Chondrocyte (in vitro differentiated cells): ENCODE data around the gene PTDSS2. TPM values are rescaled to one million over a fixed set of nuclear protein-coding genes. Genes with fewer than 3 reads are reported as not detected.

Source experiments
- DNase-seq: peaks from one replicate; pipeline ENCODE4 v3.0.0; 2021; ENCODE audit warnings: mixed read lengths, low spot score
- H3K27ac Mint-ChIP-seq: one replicate; pipeline ENCODE4 v1.8.0; 2021; ENCODE audit warnings: mild to moderate bottlenecking, moderate library complexity, mixed read lengths; ENCODE audit not compliant: unreplicated experiment
- H3K27me3 Mint-ChIP-seq: 2 replicates; pipeline ENCODE4 v1.8.0; 2021; ENCODE audit warnings: low read depth, mixed read lengths
- H3K36me3 Mint-ChIP-seq: 2 replicates; pipeline ENCODE4 v1.8.0; 2021; ENCODE audit warnings: low read depth, mixed read lengths
- H3K4me1 Mint-ChIP-seq: 2 replicates; pipeline ENCODE4 v1.8.0; 2021; ENCODE audit warnings: low read depth, mild to moderate bottlenecking, mixed read lengths
- H3K4me3 Mint-ChIP-seq: one replicate; pipeline ENCODE4 v1.8.0; 2021; ENCODE audit warnings: mild to moderate bottlenecking, moderate library complexity, mixed read lengths; ENCODE audit not compliant: unreplicated experiment
- H3K9me3 Mint-ChIP-seq: 2 replicates; pipeline ENCODE4 v1.8.0; 2021; ENCODE audit warnings: low read depth, mixed read lengths
- total RNA-seq: library from RNA; stranded (reverse); gene quantifications from 3 replicates; pipeline ENCODE4 v1.2.1, GENCODE V29; 2021
- TF ChIP-seq, protein P1 (sequence below): fragments of 200-600 bp; sonication (generic); IDR thresholded peaks from 2 replicates; pipeline ENCODE4 v1.5.0; 2021; ENCODE audit warnings: antibody characterized with exemption, mild to moderate bottlenecking, moderate library complexity

Gene PTDSS2
- total RNA-seq, 1 donor from 2014 or later: 30.0 TPM

DNA sequence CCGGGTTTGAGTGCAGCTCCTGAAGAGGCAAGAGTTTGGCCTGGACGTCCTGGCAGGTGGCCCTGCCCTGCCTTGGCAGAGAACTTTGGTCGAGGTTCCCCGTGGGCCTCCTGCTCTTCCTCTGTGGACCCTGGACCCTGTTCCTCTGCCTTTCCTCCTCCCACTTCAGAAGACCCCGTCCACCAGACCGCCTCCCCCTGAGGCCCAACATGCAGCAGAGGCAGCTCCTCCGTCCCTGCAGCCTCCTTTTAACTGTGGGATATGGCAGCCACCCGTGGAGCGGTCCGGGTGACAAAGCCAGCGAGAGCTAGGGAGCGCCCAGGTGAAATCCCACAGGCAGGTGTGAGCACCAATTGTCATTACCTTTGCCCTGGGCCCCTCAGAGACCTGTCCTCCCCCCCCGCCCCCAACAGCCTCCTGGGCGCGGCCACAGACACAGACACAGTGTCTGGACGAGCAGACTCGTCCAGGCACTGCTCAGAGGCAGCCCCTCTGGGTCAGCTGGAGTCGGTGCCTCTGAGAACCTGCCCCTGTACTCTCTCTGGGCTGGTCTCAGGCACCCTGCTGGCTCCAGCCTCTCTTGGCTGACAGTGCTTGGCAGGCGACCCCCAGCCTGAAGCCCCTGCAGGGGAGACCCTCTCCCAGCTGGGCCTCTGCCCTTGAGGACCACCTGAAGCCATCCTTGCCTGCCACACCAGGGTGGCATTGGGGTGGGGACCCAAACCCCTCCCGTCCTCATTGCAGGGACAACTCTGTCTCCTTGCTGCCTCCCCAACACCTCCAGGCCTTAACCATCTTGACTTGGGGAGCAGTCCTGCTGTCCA is 4.1 kb upstream of the PTDSS2 start:
- Mint-ChIP-seq H3K27ac (no peak overlapping the region), H3K4me1 (peaks cover 22% of the 10 kb centered on the region), H3K4me3 (no peak overlapping the region), H3K27me3 (no peaks in the 10 kb centered on the region), H3K36me3 (no peaks in the 10 kb centered on the region), H3K9me3 (no peaks in the 10 kb centered on the region)
- TF ChIP-seq, protein P1, sequence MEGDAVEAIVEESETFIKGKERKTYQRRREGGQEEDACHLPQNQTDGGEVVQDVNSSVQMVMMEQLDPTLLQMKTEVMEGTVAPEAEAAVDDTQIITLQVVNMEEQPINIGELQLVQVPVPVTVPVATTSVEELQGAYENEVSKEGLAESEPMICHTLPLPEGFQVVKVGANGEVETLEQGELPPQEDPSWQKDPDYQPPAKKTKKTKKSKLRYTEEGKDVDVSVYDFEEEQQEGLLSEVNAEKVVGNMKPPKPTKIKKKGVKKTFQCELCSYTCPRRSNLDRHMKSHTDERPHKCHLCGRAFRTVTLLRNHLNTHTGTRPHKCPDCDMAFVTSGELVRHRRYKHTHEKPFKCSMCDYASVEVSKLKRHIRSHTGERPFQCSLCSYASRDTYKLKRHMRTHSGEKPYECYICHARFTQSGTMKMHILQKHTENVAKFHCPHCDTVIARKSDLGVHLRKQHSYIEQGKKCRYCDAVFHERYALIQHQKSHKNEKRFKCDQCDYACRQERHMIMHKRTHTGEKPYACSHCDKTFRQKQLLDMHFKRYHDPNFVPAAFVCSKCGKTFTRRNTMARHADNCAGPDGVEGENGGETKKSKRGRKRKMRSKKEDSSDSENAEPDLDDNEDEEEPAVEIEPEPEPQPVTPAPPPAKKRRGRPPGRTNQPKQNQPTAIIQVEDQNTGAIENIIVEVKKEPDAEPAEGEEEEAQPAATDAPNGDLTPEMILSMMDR: no peak
- DNase-seq: peak; percentile 72

- no peaks in the 10 kb centered on the region for H3K27me3 Mint-ChIP-seq
- peak; percentile 78 for DNase-seq
- H3K36me3 Mint-ChIP-seq: no peaks in the 10 kb centered on the region
- H3K27ac Mint-ChIP-seq: no peak overlapping the region
- peaks cover 31% of the 10 kb centered on the region for H3K4me1 Mint-ChIP-seq
- no peak overlapping the region for H3K4me3 Mint-ChIP-seq
- TF ChIP-seq, protein P1: no peak
- no peaks in the 10 kb centered on the region for H3K9me3 Mint-ChIP-seq
These were observed 3.2 kb upstream of the PTDSS2 start for GRCh38 chr11:446891-447290.

DNA sequence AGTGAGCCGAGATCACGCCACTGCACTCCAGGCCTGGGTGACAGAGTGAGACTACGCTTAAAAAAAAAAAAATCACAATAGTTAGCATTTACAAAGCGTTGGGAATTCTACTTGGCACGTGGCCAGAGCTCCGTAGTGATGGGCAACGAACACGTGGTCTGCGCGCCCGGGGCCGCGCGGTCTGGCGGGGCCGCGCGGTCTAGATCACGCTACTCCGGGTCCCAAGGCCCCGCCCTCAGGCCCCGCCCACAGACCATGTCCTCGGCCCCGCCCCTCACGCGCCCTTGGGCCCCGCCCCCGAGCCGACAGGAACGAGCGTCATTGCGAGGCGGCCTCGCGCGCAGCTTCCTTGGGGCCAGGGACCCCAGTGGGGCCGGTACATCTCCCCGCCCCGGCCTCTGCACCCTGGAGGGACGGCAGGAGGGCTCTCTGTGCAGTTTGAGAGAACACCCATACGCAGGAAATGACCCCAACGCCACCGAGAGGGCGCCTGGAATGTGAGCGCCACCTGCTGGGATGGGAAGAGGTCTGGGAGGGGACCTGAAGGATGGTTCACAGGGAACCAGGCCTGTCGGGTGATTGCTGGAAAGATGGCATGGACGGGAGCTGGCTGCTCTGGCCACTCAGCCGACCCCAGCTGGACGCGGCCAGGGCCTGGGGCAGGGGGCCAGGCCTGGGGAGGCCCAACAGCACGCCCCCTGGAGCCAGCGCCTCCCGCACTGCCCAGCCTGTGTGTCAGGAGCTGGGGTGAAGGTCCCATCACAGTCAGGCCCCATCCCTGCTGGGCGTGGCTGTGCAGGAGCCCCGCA is 2.0 kb upstream of the PTDSS2 start:
- Mint-ChIP-seq H3K27me3 (no peaks in the 10 kb centered on the region), H3K27ac (peak overlapping the region; percentile 95), H3K9me3 (no peaks in the 10 kb centered on the region), H3K4me3 (peak overlapping the region; percentile 85), H3K4me1 (peaks cover 35% of the 10 kb centered on the region), H3K36me3 (peaks cover 1% of the 10 kb centered on the region)
- peak; percentile 97 for DNase-seq
- TF ChIP-seq, protein P1: peak; percentile 97

DNA sequence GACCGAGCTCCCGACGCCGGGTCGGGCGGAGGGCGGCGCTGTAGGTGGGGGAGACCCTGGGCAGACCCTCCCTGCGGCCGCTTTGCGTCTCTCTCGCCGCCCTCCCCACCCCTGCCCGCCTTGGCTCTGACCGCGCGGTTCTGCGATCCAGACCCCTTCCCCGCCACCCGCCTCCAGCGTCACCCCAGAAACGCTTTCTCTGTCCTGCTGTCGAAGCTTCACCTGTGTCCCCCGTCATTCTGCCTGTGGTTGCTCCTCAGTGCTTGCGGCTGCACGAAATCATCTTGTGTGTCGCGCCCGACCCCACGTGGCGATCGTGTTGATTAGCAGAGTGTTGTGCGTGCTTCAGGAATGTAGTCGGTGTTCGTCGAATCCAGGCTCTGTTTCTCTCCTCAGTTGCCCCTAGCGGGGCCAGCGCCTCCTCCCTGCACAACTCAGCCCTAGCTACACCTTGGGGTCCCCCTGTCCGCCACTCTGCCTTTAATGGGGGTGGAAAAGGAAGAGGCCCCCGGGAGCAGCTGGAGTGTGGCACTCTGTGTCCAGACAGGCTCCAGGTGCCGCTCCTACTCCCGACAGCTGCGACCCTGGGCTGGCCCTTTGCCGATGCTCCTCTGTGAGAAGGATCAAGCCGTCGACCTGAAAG is 851 bp downstream of the PTDSS2 start:
- Mint-ChIP-seq H3K4me1 (peaks cover 38% of the 10 kb centered on the region), H3K9me3 (no peaks in the 10 kb centered on the region), H3K36me3 (peaks cover 3% of the 10 kb centered on the region), H3K27ac (peak overlapping the region; percentile 94), H3K4me3 (peak overlapping the region; percentile 94), H3K27me3 (no peaks in the 10 kb centered on the region)
- TF ChIP-seq, protein P1: peak; percentile 67
- no peak for DNase-seq

DNA sequence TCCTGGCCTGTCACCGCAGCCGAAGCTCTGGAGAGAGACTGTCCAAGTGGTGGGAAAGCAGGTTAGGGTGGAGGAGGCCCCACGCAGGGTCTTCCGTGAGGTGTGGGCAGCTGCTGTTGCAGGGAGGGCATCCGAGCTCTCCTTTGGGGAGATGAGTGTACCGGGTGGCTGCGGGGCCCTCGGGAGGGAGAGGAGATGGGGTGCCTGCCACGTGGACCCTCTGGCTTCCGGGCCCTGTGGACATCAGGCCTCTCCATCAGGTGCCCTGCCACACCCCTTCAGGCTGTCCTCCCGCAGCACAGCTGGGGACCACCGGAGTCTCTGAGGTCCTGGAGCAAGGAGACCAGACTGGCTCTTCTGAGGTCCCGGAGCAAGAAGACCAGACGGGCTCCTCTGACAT is 1.7 kb downstream of the PTDSS2 start:
- no peaks in the 10 kb centered on the region for H3K27me3 Mint-ChIP-seq
- no peak for DNase-seq
- TF ChIP-seq, protein P1: no peak
- peaks cover 38% of the 10 kb centered on the region for H3K4me1 Mint-ChIP-seq
- H3K9me3 Mint-ChIP-seq: no peaks in the 10 kb centered on the region
- peak overlapping the region; percentile 94 for H3K4me3 Mint-ChIP-seq
- H3K27ac Mint-ChIP-seq: peak overlapping the region; percentile 94
- H3K36me3 Mint-ChIP-seq: peaks cover 3% of the 10 kb centered on the region
